Middle frontal gyrus (tissue), 1 donor: ENCODE measurements around the gene KIF6.
"Not testable (repeated sequence)": the region's sequence is repeated elsewhere in the genome, so short reads cannot be mapped to it uniquely, and the experiment has no call there.

ENCODE experiments used
- DNase-seq: peaks from one replicate; pipeline ENCODE4 v3.0.0-alpha.2; 2015; ENCODE audit warnings: low spot score; ENCODE audit errors: extremely low spot score

KIF6 gene

DNA sequence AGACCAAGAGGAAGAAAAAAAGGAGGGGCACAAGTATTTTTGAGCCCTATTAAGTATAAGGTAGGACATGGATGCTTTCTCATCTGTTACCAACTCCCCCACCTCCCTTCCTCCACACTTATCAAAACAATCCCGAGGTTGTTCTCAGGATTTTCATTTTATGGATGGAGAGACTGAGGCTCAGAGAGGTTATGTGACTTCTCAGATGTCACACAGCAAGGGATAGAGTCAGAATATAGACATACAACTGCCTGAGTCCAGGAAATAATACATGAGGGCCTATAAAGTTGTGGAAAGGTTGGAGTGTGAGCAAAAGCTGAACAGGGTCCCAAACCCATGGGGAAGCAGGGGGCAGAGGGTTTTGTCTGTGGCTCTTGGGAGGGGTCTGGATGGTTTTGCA lies 430.3 kb downstream of the KIF6 start:
- DNase-seq = no peak

DNA sequence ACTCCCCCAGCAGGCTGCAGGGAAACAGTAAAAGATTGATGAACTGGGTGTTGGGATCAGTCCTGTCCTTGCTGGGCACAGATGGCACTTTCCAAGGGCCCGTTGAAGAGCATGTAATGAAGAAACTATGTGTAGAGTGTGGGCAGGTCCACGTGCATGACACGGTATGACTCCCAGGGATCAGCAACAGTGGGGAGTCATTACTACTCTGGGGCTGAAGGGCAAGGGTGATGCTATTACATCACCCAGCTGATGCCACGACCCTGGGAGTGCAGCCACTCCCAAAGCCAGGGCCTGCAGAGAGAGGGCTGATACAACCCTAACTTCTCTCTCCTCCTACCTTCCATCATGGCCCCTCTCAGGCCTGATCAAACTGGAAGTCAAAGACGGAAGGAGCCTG lies 431.1 kb downstream of the KIF6 start:
- no peak for DNase-seq

DNA sequence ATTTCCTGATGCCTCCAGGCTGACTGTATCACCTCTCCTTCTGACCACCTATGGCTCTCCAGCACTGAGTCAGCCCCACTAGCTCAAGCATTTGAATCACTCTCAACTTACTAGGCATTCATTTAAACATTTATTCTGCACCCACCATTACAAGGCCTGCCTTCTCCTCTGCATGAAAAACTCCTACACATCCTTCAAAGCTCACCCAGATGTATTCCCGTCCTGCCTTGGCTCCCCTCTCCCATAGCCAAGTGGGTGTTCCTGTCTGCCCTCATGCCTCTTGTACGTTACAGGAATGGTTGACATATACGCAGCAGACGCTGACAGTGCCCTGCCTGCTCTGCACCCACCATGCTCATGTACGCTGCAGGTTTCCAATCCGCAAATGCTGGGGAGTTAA lies 432.6 kb downstream of the KIF6 start:
- no peak for DNase-seq

DNA sequence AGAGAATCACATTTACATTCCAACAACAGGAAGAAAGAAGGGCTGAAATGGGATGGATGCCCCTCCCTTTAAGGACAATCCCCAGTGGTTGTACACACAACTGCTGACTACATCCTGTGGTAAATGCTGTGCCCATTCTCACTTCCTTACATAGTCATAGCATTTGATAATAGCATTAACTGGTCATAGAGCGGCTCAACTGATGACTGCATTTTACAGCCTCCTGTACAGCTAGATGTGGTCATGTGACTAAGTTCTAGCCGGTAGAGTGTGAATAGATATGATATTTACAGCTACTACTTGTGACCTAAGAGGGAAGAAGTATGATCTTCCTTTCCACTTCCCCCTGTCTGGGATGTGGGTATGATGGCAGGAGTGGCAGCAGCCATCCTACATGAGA lies 435.7 kb downstream of the KIF6 start:
- no peak for DNase-seq

DNA sequence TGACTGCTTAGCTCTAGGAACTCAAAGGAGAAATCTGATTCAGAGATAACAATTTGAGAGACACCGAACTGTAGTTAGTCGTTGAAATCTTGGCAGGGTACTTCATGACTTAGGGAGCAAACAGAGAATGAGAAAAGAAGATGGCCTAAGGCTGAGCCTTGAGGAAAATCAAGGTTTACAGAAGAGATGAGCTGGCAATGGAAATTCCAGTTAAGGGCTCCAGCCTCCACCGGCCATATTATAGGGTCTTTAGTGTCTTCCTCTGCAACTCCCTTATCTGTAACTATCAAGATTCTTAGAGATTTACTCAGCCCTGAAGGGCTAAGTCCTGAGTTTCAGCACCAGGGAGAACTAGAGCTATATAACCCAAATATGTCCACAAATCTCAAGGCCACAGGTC lies 437.6 kb downstream of the KIF6 start:
- DNase-seq = no peak

DNA sequence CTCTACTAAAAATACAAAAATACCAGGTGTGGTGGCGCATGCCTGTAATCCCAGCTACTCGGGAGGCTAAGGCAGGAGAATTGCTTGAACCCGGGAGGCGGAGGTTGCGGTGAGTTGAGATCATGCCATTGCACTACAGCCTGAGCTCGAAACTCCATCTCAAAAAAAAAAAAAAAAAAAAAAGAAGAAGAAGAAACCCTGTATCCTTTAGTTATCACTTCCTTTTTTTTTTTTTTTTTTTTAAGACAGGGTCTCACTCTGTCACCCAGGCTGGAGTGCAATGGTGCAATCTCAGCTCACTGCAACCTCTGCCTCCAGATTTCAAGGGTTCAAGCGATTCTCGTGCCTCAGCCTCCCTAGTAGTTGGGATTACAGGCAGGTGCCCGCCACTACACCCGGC lies 438.6 kb downstream of the KIF6 start:
- DNase-seq = not testable (repeated sequence)

DNA sequence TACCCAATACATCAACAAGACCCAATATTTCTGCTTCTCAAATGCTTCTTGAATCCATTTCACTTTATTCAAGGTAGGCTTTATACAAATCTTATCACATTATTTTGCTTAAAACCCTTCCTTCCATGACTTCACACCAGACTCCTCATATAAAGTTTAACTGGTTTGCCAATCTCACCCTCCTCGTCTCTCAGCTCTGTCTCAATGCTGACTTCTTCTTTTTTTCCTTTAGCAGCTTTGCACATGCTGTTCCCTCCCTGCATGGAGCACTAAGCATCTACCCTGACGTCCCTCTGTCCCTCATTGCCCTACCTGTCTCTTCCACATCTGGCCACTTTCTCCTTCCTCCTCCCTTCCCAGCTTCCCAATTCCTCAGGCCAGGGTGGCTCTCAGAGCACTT lies 442.4 kb downstream of the KIF6 start:
- no peak for DNase-seq

DNA sequence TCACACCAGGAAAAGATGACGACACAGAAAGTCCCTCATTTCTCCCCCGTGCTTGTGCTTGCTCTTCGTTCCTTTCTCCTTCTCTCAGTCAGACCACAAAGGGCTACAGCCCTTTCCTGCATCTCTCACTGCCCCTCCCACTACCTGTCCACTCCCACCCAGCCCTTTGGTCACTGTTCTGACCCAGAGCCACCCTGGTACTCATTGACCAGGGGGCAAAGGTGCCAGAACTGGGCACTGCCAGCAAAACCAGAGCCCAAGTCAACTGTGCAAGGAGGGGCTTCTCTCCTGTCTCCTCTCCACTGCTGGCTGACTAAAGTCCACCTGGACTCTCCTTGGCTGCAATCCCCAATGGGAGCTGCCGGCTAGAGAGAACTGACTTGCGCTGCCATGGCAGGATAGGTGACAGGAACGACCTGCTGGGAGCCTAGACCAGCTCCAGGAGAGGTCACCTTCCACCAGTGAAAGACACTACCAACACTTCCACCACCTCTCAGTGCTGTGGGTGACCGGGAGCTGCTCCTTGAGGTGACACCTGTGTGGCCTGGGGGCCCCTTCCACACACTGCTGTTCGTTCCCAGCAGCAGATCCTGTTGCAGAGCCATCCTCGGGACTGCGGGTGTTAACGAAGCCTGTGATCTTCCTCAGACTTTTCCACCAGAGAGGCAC lies 443.8 kb downstream of the KIF6 start:
- DNase-seq = no peak

DNA sequence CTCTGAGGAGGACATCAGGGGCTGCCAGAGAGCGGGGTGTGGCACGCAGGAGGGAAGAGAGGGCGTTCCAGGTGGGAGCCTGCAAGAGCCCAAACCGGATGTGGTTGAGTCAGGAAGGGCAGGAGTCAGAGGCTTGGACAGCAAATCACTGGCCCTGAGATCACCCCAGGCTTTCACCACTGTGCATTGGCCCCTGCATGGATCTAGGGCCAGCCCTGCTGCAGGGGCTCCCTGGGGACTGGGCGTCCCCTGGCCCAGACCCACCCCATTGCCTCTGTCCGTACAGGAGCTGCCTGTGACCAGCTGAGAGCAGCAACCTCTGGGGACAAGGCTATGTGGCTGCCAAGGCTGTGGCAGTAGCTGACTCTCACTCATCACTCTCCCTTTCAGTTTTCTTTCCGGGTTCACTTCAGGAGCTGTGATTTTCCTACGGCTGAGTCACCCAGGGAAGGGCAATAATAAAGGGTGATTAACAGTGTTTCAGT lies 444.9 kb downstream of the KIF6 start:
- DNase-seq = no peak
